ENCODE measurements around the gene QPCTL. TPM values are rescaled to one million over a fixed set of nuclear protein-coding genes. Genes with fewer than 3 reads are reported as not detected.

Gene QPCTL
- total and polyA plus RNA-seq, 9 of the 15 experiments (the other 6 are each of a cell fraction or from before 2014, with no cell fraction given) = 0.99 to 31.3 (median 12.7) TPM

- TF ChIP-seq ZNF175 (CRISPR knock-in tag; IDR thresholded peaks at IDR 0.05; ENCODE audit: low read depth) = no peak
- no peak for TF ChIP-seq EZH2 (IDR thresholded peaks at IDR 0.05; ENCODE audit: borderline replicate concordance, low read depth, low read length)
- peak; percentile 35; the same call in 1 of the 2 replicates for TF ChIP-seq ATF7 (IDR thresholded peaks at IDR 0.05)
- 0 out of 2 replicates have a peak, but pooled peaks have one; percentile 15 for TF ChIP-seq ZBTB17 (CRISPR knock-in tag; IDR thresholded peaks at IDR 0.05)
- peak in 2 of 3 experiments; percentile 62 to 72 for TF ChIP-seq YY1 (IDR thresholded peaks at IDR 0.05; ENCODE audit: borderline replicate concordance in 1 of 3, control insufficient read depth in 1 of 3, extremely low read depth in 1 of 3, insufficient read depth in 3 of 3, insufficient read length in 1 of 3, insufficient replicate concordance in 2 of 3, low read depth in 1 of 3, low read length in 2 of 3)
- peak; percentile 91 to 93 for TF ChIP-seq FOXK2 (conservative IDR thresholded peaks at IDR 0.05 in 1 of 2, IDR thresholded peaks at IDR 0.05 in 1 of 2; ENCODE audit: low read depth in 2 of 2)
- peak; percentile 50; the same call in 1 of the 2 replicates for TF ChIP-seq ZNF24 (IDR thresholded peaks at IDR 0.05)
- no peak for TF ChIP-seq ZNF347 (CRISPR knock-in tag; IDR thresholded peaks at IDR 0.05; ENCODE audit: low read depth)
- TF ChIP-seq MGA (IDR thresholded peaks at IDR 0.05) = no peak
- TF ChIP-seq LARP7 (IDR thresholded peaks at IDR 0.05) = no peak
- no peak for TF ChIP-seq SREBF2 (CRISPR knock-in tag; IDR thresholded peaks at IDR 0.05)
- TF ChIP-seq ZFP36 (IDR thresholded peaks at IDR 0.05; ENCODE audit: low read depth, low read length, partially characterized antibody) = peak; percentile 15
- no peak for TF ChIP-seq RFX1 (IDR thresholded peaks at IDR 0.05)
- TF ChIP-seq POLR2A (conservative IDR thresholded peaks at IDR 0.05) = 0 out of 2 replicates have a peak, but pooled peaks have one; percentile 12
- peak in 1 of 2 experiments; percentile 68; a peak in 1 of 4 replicates for TF ChIP-seq MLLT1 (IDR thresholded peaks at IDR 0.05)
- TF ChIP-seq ELF1 (tag; IDR thresholded peaks at IDR 0.05) = peak; percentile 61; the same call in 1 of the 2 replicates
Observed at GRCh38 chr19:45681391-45682015, 11.0 kb upstream of the QPCTL start (continued).

All from K562 (cell line).